ENCODE results near the gene FAM161B.

GRCh38 chr14:73936548-73936947 is 13.3 kb downstream of the FAM161B start:
- TF ChIP-seq CTCF (IDR thresholded peaks at IDR 0.05; ENCODE audit: insufficient read depth, low read length) (no peak), REST (IDR thresholded peaks at IDR 0.05; ENCODE audit: insufficient replicate concordance, low read depth) (no peak), SPI1 (IDR thresholded peaks at IDR 0.05; ENCODE audit: borderline replicate concordance, low read depth) (no peak)

Data from HL-60 (cell line).